Mesenteric fat pad (tissue), 1 donor: Measurements from ENCODE around the gene ATR. TPM values are rescaled to one million over a fixed set of nuclear protein-coding genes. Genes with fewer than 3 reads are reported as not detected.

Source experiments
- DNase-seq: peaks from one replicate; pipeline ENCODE4 v3.0.0-alpha.2; 2020; ENCODE audit warnings: low spot score
- total RNA-seq: library from RNA; stranded (reverse); fragmentation: NEBNext Ultra II Directional; extraction: Animal tissue kit (Norgen Biotek cat#: 25700); gene quantifications from one replicate; pipeline ENCODE4 v1.2.1, GENCODE V29; 2021
- donor health status: DM: yes; HTN: yes; CAD: no.

Gene ATR
- total RNA-seq, 1 donor from 2014 or later, result 27.7 TPM

- DNase-seq, result no peak
Observed at GRCh38 chr3:142530296-142530695, 48.2 kb downstream of the ATR start.

GRCh38 chr3:142523921-142524566, 54.5 kb downstream of the ATR start:
- no peak for DNase-seq

GRCh38 chr3:142509079-142509478, 69.5 kb downstream of the ATR start:
- no peak for DNase-seq

- DNase-seq, result no peak
Observed at GRCh38 chr3:142507241-142507640, 71.3 kb downstream of the ATR start.

- no peak for DNase-seq
Observed at GRCh38 chr3:142502187-142502985, 76.1 kb downstream of the ATR start.

GRCh38 chr3:142501004-142501926, 77.3 kb downstream of the ATR start:
- DNase-seq, result no peak

- DNase-seq, result no peak
Observed at GRCh38 chr3:142500211-142500610, 78.3 kb downstream of the ATR start.

GRCh38 chr3:142498397-142499180, 79.9 kb downstream of the ATR start:
- no peak for DNase-seq

- DNase-seq, result no peak
Observed at GRCh38 chr3:142497729-142498128, 80.8 kb downstream of the ATR start.

GRCh38 chr3:142495103-142495502, 83.4 kb downstream of the ATR start:
- no peak for DNase-seq

GRCh38 chr3:142492184-142492583, 86.3 kb downstream of the ATR start:
- DNase-seq, result no peak

GRCh38 chr3:142489572-142490323, 88.8 kb downstream of the ATR start:
- no peak for DNase-seq

GRCh38 chr3:142484912-142485435, 93.6 kb downstream of the ATR start:
- no peak for DNase-seq

GRCh38 chr3:142481196-142481595, 97.3 kb downstream of the ATR start:
- DNase-seq, result no peak

- no peak for DNase-seq
Observed at GRCh38 chr3:142470826-142471225, 107.7 kb downstream of the ATR start.

- no peak for DNase-seq
Observed at GRCh38 chr3:142468456-142468855, 110.1 kb downstream of the ATR start.

- no peak for DNase-seq
Observed at GRCh38 chr3:142467768-142468167, 110.8 kb downstream of the ATR start.

- DNase-seq, result no peak
Observed at GRCh38 chr3:142460689-142461088, 117.8 kb downstream of the ATR start.

GRCh38 chr3:142459929-142460328, 118.6 kb downstream of the ATR start:
- DNase-seq, result no peak

GRCh38 chr3:142459096-142459495, 119.4 kb downstream of the ATR start:
- no peak for DNase-seq
